ENCODE results near the gene FRMPD1. TPM values are rescaled to one million over a fixed set of nuclear protein-coding genes. Genes with fewer than 3 reads are reported as not detected.
"Not testable (repeated sequence)": the region's sequence is repeated elsewhere in the genome, so short reads cannot be mapped to it uniquely, and the experiment has no call there.

FRMPD1 gene, protein sequence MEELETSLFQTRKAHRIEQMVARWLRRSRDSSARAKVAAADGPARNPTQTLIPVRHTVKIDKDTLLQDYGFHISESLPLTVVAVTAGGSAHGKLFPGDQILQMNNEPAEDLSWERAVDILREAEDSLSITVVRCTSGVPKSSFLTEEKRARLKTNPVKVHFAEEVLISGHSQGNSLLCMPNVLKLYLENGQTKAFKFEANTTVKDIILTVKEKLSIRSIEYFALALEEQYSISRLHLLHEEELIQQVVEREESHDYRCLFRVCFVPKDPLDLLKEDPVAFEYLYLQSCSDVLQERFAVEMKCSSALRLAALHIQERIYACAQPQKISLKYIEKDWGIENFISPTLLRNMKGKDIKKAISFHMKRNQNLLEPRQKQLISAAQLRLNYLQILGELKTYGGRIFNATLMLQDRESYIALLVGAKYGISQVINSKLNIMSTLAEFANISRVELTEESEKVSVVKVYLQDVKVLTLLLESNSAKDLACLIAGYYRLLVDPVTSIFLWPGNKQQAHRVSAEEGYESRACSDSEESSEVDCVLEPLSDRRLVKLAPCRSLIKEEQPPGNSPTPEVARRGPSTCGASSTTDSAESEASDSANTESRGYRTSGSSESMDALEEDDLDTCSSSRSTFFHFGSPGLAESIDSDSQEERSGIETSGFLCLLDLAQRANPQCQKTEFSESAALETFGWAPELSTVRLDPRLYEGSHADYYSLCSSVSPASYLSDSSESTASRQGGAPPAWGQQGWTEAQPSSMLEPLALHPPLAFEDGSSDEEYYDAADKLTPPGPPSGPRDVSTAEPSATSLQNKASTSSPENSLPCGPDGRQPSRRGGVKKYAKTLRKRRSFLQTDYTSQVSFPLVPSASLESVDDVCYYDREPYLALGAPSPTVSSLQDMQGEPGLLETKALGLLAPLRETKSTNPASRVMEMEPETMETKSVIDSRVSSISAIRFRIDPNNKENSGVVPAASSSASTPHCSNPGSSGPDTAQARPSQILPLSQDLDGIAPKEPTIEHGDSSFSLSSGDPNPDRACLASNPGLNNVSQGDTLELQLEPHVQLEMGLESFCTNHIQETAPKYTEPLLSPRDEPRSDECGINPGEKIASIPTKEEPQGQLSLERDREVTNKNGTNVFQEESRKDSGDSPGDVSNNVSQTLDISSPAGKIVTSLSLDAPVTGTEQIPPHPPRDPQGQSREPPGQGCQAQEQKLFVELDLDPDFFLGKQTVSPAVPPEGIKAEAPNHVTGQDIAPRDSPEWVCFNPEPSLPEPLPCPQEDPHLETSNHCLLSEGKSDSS (N-terminal part only)
- total RNA-seq = 1.9 TPM
- long read RNA-seq, partial matches to known transcripts = 0 of 1 reads
- long read RNA-seq, other reads (novel, unspliced or antisense) = 1 of 1 reads

DNA sequence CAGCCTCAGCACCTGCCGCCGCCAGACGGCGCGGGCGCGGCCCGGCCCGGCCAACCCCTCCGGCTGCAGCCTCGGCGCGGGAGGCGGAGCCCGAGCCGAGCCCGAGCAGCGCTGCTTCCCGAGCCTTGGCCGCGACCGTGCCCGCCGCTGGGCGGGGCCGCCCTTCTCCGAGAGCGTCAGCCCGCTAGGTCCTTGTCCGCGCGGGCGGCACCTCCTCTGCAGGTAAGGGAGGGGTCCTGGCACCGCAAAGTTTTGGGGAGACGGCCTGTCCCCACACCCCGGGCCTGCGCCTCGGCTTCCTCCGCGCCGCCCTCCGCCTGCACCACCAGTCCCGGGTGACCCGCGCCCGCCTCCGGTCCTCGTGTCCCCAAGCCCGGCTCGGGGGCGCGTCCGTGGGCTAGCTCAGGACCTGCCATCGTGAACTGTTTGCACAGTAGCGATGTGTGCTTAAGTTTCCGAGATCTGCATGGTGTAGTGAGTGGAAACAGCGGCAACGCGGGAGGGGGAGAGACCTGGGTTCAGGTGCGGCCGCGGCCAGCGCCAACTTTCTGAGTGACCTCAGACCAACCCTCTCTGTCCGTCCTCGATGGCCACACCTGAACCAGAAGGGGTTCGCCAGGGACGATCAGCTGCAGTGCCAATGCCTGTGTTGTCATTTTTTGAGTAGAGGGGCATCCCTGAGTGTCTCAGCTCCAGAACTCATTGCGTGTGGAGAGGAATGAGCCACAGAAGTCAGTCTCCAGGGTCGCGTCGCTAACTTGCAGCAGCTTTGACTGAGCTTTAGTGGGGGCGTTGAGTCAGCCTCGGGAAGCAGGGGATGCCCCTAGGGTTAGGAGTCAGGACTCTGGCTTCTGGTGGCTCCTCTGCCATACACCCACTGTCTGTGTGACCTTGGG lies at the start of gene FRMPD1:
TSS of gene FRMPD1 (plus strand) at position 82 of the 896 bp plus-strand sequence. CDS start 41,688 bp downstream, outside the sequence.
- DNase-seq (ENCODE audit: missing footprints) (peak; percentile 76), ATAC-seq (peak; percentile 91)
- intact Hi-C loops (cut with DNase I) = no loop called here

DNA sequence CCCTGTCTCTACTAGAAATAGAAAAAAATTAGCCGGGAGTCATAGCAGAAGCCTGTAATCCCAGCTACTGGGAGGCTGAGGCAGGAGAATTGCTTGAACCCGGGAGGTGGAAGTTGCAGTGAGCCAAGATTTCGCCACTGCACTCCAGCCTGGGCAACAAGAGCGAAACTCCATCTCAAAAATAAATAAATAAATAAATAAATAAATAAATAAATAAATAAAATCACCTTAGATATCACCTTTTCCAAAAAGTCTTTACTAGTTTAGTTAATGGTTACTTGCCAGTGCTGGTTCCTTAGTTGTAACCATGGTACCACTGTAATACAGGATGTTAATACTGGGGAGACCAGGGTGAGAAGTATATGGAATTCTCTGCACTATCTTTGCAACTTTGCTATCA lies 48.7 kb upstream of the FRMPD1 start:
- DNase-seq (ENCODE audit: missing footprints); intact Hi-C loops (cut with DNase I); ATAC-seq: not testable (repeated sequence)

- ATAC-seq (peak; percentile 78), DNase-seq (ENCODE audit: missing footprints) (no peak)
- intact Hi-C loops (cut with DNase I) = no loop called here
These were observed 47.9 kb upstream of the FRMPD1 start for GRCh38 chr9:37602817-37603216.

- no peak for DNase-seq (ENCODE audit: missing footprints)
- ATAC-seq = no peak
- intact Hi-C loops (cut with DNase I) = no loop called here
These were observed 46.5 kb upstream of the FRMPD1 start for GRCh38 chr9:37604296-37604695.

GRCh38 chr9:37608250-37608649 lies 42.5 kb upstream of the FRMPD1 start:
- DNase-seq (ENCODE audit: missing footprints) (no peak), ATAC-seq (no peak)
- intact Hi-C loops (cut with DNase I) = no loop called here

DNA sequence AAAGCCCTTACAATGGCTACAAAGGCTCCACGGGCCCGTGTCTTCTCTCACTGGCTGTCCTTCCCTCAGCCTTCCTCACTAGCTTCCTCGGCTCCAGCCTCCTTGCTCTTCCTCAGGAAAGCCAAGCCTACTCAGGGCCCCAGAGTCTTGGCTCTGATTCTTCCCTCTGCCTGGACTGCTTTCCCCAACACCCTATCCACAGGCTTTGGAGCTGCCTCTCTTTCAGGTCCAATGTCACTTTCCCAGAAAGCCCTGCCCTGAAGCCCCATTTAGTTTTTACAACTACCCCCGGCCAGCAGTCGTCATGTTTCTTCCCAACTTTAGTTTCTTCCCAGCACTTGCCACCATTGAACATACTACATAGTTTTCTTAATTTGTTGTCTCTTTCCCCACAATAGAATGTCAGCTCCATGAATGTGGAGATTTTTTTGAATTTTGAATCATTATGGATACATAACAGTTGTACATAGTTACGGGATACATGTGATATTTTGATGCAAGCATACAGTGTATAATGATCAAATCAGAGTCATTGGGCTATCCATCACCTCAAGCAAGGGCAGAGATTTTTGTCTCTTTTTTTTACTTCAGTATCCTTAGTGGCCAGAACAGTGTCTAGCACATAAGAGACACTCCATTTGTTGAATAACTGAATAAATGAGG lies 40.9 kb upstream of the FRMPD1 start:
- no peak for DNase-seq (ENCODE audit: missing footprints)
- no peak for ATAC-seq
- intact Hi-C loops (cut with DNase I) = no loop called here

- intact Hi-C loops (cut with DNase I) = no loop called here
- DNase-seq (ENCODE audit: missing footprints) (no peak), ATAC-seq (no peak)
These were observed 39.7 kb upstream of the FRMPD1 start for GRCh38 chr9:37611014-37611413.

- ATAC-seq (no peak), DNase-seq (ENCODE audit: missing footprints) (no peak)
- intact Hi-C loops (cut with DNase I) = no loop called here
These were observed 38.8 kb upstream of the FRMPD1 start for GRCh38 chr9:37611961-37612360.

DNA sequence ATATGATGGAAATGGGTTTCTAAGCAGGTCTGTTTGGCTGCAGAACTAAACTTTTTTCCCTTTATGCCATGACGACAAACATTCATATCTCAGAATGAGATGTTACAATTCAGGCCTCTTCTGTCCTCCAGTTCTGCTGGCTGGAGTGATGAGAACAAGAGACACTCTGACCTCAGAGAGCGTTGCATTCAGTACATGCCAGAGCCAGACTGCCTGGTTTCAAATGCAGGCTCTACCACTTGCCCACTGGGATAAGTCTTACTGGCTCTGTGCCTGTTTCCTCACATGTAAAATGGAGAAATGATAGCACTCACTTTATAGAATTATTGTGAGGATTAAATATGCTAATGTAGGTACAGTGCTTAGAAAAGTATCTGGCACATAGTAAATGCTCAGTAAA lies 33.6 kb upstream of the FRMPD1 start:
- no peak for DNase-seq (ENCODE audit: missing footprints)
- no peak for ATAC-seq
- intact Hi-C loops (cut with DNase I) = no loop called here

DNA sequence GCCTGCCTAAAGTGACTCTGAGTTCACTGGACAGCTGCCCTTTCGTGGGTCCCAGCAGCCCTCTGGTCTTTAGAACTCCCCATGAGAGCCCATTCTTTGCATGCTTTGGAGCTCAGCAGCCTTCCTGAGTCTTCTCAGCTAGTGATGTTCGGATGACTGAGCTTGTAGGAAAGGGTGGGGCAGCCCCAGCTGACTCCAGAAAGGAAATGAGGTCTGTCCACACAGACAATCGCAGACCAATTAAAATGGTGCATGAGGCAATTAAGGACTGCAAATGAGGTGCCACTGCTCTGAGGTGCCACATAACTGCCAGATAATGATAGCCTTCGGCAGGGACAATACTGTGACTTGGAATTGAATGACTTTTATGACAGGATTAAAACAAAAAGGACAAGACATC lies 32.9 kb upstream of the FRMPD1 start:
- ATAC-seq (no peak), DNase-seq (ENCODE audit: missing footprints) (no peak)
- intact Hi-C loops (cut with DNase I) = no loop called here

DNA sequence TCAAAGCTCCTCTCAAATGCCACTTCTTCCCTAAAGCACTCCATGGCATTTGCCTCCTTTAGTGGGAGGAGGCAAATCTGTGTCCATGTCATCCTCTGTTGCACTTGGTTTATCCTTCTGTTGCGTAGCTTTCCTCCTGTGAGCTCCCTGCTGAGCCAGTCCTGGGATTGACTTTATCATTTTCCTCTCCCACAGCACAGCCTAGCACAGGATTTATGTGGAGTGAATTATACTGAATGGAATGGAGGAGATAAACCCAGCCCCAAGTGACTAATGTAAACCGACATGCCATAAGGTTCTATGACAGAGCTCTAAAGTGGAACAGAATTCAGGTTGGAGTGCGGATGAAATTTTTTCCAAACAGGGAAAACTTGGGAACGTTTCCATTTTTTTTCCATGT lies 31.9 kb upstream of the FRMPD1 start:
- intact Hi-C loops (cut with DNase I) = no loop called here
- DNase-seq (ENCODE audit: missing footprints) = no peak
- ATAC-seq = no peak

DNA sequence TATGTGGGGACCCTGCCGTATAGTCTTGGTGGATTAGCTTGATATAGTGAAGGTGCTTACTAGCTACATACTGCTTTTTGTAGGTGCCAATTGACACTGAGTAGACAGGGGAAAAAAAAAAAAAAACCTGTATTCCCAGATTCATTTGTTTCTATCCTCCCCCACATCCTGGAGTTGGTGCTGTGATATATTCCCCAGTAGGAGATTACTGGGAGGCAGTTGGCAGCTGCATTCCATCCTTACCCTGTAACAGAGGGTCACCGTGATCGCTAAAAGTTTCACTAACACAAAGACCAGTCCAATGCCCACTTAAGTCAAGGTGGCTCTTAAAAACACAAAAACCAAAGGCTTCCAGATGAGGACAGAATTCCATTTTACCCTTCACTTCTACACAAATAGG lies 30.9 kb upstream of the FRMPD1 start:
- intact Hi-C loops (cut with DNase I) = no loop called here

DNA sequence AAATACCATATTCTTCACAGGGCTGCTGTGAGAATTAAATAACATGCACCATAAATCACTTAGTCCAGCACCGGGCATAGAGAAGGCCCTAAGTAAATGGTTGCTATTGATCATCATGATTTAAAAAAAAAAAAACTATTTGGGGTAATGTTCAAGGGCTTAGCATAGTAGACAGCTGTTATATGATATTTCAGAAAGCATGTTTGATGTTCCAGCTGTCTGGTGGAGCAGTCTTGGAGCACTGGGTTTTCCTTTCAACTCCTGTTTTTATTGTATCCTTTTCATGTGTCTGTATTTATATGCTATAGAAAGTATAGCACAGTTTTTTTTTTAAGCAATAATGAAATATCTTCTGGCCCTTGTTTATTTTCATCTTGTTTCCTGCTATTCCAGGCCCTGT lies 30.4 kb upstream of the FRMPD1 start:
- no peak for ATAC-seq
- intact Hi-C loops (cut with DNase I) = no loop called here

More for the DNA sequence above, 30.9 kb upstream of the FRMPD1 start:
- DNase-seq (ENCODE audit: missing footprints) = no peak
- ATAC-seq = no peak

DNA sequence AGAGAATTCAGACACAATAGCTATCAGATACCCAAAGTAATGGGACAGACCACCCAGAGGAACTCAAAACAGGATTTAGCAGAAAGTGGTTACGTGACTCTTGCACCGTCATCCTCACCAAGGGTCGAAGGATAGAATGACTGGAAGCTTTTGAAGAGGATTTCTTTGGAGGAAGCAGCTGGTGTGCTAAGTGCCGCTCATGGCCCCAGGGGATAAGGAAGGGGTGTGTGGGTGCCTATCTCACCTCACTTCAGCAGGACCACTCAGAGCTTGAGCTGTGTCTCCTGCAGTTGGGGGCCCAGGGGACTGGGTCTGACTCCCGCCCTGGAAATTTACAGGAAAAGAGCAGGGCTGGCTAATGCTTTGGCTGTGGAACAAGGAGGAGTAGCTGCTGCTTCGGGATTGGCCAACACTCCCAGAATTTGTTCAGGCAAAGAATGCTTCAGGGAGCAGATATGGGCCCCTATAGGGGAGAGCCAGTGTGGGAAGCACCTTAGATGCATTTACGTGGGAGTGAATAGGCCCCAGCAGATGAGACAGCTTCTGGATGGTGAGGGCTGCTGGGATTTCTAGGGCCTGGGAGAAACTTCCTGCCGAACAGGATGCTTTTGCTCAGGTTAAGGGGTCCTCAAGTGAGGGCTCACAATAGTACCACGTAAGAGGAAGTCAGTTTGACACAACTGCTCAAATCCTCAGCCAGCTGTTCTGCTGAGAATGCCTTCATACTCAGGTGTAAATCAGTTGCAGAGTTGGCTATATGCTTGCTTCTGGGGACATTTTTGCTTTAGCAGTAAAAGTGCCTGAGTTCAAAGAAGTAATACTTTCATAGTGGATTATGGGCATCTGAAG lies 29.3 kb upstream of the FRMPD1 start:
- DNase-seq (ENCODE audit: missing footprints) (no peak), ATAC-seq (no peak)
- intact Hi-C loops (cut with DNase I) = no loop called here

More for the DNA sequence above, 30.4 kb upstream of the FRMPD1 start:
- DNase-seq (ENCODE audit: missing footprints) = no peak

DNA sequence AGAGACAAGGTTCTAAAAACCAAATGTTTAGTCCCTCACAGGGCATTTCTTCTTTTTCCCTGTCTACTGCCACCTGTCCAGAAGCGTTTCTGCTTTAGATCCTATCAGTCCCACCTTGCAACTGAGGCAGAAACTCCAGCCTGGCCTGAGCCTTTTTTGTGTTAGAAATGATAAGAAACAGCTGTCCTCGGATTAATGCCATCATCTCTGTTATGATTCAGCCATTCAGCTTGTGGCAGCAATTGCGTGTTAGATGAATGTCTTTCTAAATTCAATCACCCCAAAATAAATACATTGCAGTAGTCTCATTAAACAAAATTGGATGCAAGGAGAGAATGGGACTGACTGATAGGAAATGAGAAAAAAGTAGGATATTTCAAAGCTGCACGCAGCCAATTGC lies 28.3 kb upstream of the FRMPD1 start:
- DNase-seq (ENCODE audit: missing footprints) = no peak
- ATAC-seq = no peak
- intact Hi-C loops (cut with DNase I) = no loop called here

- ATAC-seq (no peak), DNase-seq (ENCODE audit: missing footprints) (no peak)
- intact Hi-C loops (cut with DNase I) = no loop called here
These were observed 27.5 kb upstream of the FRMPD1 start for GRCh38 chr9:37623267-37623666.

DNA sequence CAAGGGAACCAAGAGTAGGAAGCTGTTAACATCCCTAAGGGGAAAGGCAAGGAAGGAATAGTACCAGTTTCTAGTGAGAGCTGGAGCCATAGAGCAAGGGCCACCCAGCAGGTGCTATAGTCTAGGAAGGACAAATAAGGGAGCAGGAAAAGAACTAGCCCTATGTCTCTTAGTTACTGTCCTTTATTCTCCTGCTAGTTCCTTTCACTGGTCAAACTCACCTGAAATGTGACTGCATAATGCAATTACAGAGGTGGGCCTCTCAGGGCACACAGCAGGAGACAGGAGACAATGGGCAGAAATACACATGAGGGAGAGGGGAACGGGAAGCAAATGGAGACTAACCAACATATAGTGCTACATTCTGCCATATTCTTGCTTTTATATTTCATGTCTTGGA lies 26.7 kb upstream of the FRMPD1 start:
- ATAC-seq (no peak), DNase-seq (ENCODE audit: missing footprints) (no peak)
- intact Hi-C loops (cut with DNase I) = no loop called here

Data from Right ventricle myocardium inferior (tissue), 1 donor.